Measurements from ENCODE around the gene TIAM2.
"Not testable (repeated sequence)": the region's sequence is repeated elsewhere in the genome, so short reads cannot be mapped to it uniquely, and the experiment has no call there.

Gene TIAM2

DNA sequence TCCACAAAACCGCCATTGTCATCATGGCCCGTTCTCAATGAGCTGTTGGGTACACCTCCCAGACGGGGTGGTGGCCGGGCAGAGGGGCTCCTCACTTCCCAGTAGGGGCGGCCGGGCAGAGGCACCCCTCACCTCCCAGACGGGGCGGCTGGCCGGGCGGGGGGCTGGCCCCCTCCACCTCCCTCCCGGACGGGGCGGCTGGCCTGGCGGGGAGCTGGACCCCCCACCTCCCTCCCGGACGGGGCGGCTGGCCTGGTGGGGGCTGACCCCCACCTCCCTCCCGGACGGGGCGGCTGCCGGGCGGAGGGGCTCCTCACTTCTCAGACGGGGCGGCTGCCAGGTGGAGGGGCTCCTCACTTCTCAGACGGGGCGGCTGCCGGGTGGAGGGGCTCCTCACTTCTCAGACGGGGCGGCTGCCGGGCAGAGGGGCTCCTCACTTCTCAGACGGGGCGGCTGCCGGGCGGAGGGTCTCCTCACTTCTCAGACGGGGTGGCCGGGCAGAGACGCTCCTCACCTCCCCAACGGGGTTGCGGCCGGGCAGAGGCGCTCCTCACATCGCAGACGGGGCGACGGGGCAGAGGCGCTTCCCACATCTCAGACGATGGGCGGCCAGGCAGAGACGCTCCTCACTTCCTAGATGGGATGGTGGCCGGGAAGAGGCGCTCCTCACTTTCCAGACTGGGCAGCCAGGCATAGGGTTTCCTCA is 28.9 kb upstream of the TIAM2 start:
- not testable (repeated sequence) for H3K9me3 ChIP-seq (ENCODE audit: control insufficient read depth, insufficient read depth, low read length); H3K27me3 ChIP-seq (ENCODE audit: control insufficient read depth, insufficient read depth, low read length); H3K36me3 ChIP-seq (ENCODE audit: control insufficient read depth, insufficient read depth, low read length); H3K9ac ChIP-seq (ENCODE audit: low read depth, low read length); H3K4me3 ChIP-seq (ENCODE audit: low read depth, low read length); H3K4me1 ChIP-seq (ENCODE audit: control insufficient read depth, insufficient read depth, low read length); H3K27ac ChIP-seq (ENCODE audit: low read depth, low read length)

DNA sequence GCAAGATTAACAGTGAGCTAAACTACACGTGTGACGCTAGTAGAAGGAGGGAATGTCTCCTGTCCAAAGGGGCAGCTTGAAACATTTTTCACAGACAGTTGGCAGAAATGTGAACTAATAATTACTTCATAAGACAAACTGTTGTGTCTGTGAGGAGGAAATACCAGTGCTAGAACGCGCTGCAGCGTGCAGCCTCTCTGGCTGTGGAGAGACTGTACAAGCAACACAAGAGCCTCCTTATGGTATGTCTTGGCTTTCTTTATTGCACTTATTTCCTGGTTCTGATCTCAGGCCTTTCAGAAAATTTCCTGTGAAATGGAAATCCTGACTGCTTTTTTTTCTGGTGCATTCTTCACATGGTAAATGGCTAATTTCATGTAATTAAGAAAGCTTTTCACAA is 25.3 kb upstream of the TIAM2 start:
- Histone ChIP-seq H3K27ac (ENCODE audit: low read depth, low read length) (no peak overlapping the region), H3K4me3 (ENCODE audit: low read depth, low read length) (no peak overlapping the region), H3K36me3 (ENCODE audit: control insufficient read depth, insufficient read depth, low read length) (no peaks in the 10 kb centered on the region), H3K9ac (ENCODE audit: low read depth, low read length) (no peak overlapping the region), H3K27me3 (ENCODE audit: control insufficient read depth, insufficient read depth, low read length) (no peaks in the 10 kb centered on the region), H3K9me3 (ENCODE audit: control insufficient read depth, insufficient read depth, low read length) (no peaks in the 10 kb centered on the region), H3K4me1 (ENCODE audit: control insufficient read depth, insufficient read depth, low read length) (no peaks in the 10 kb centered on the region)

DNA sequence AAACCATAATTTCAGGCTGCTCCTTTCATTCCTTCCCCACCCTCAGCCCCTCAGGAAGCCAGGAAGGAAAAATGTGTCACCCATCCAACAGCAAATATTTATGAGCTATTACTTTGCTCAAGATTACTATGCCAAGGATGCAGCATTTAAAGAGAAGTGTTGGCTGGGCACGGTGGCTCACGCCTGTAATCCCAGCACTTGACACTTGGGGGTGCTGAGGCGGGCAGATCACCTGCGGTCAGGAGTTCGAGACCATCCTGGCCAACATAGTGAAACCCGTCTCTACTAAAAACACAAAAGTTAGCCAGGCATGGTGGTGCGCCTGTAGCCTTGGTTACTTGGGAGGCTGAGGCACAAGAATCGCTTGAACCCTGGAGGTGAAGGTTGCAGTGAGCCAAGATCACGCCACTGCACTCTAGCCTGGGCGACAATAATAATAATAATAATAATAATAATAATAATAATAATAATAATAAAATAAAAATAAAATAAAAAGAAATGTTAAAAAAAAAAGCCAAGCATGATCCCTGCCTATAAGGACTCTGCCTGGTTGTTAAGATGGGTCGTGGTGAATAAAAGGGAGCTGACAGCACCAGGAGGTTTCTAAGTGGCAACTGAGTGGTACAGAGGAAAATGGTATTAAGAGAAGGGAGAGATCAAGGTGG is 20.5 kb upstream of the TIAM2 start:
- H3K9me3 ChIP-seq (ENCODE audit: control insufficient read depth, insufficient read depth, low read length), result 0 out of 2 replicates have a peak, but pooled peaks cover 2% of the 10 kb centered on the region
- H3K27ac ChIP-seq (ENCODE audit: low read depth, low read length), result no peak overlapping the region
- no peaks in the 10 kb centered on the region for H3K27me3 ChIP-seq (ENCODE audit: control insufficient read depth, insufficient read depth, low read length)
- H3K9ac ChIP-seq (ENCODE audit: low read depth, low read length), result no peak overlapping the region
- H3K4me3 ChIP-seq (ENCODE audit: low read depth, low read length), result no peak overlapping the region
- H3K36me3 ChIP-seq (ENCODE audit: control insufficient read depth, insufficient read depth, low read length), result no peaks in the 10 kb centered on the region
- H3K4me1 ChIP-seq (ENCODE audit: control insufficient read depth, insufficient read depth, low read length), result no peaks in the 10 kb centered on the region

DNA sequence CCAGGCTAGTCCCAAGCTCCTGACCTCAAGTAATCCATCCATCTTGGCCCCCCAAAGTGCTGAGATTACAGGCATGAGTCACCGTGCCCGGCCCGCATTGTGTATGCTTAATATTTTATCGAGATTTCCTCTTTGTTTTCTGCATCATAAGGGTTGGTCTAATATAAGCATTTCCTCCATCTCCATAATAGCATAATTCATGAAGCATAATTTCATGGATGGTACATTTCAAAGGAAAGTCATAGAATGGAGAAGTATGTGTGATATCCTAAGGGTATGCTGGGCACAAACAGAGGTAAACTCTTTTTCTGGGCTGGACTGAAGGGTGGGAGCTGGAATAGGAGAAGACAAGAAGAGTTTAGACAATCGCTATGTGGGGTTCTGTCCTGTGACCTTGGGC is 17.5 kb upstream of the TIAM2 start:
- no peak overlapping the region for H3K9ac ChIP-seq (ENCODE audit: low read depth, low read length)
- no peaks in the 10 kb centered on the region for H3K4me1 ChIP-seq (ENCODE audit: control insufficient read depth, insufficient read depth, low read length)
- no peaks in the 10 kb centered on the region for H3K27me3 ChIP-seq (ENCODE audit: control insufficient read depth, insufficient read depth, low read length)
- H3K27ac ChIP-seq (ENCODE audit: low read depth, low read length), result no peak overlapping the region
- no peak overlapping the region for H3K4me3 ChIP-seq (ENCODE audit: low read depth, low read length)
- 0 out of 2 replicates have a peak, but pooled peaks cover 2% of the 10 kb centered on the region for H3K9me3 ChIP-seq (ENCODE audit: control insufficient read depth, insufficient read depth, low read length)
- H3K36me3 ChIP-seq (ENCODE audit: control insufficient read depth, insufficient read depth, low read length), result no peaks in the 10 kb centered on the region

DNA sequence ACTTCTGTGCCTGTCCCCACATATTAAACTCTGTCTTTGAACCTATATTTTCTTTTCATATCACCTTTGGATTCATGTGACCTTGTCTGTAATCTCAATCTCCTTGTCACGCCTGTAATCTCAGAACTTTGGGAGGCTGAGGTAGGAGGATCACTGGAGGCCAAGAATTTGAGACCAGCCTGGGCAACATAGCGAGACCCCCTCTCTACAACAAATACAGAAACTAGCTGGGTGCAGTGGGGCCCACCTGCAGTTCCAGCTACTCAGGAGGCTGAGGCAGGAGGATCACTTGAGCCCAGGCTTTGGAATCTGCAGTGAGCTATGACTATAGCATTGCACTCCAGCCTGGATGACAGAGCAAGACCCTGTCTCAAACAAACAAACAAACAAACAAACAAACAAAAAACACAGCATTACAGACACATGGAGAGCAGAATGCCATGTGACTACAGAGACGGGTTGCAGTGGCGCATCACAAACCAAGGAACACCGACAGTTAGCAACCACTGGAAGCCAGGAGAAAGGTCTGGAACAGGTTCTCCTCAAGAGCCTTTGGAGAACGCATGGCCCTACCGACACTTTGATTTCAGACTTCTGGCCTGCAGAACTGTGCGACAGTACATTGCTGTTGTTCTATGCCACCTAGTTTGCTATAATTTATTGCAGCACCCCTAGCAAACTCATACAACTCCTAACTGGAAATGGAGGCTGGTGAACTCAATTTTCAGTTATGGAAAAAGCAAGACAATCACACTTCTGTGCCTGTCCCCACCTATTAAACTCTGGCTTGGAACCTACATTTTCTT is 14.6 kb upstream of the TIAM2 start:
- Histone ChIP-seq H3K36me3 (ENCODE audit: control insufficient read depth, insufficient read depth, low read length) (no peaks in the 10 kb centered on the region), H3K4me1 (ENCODE audit: control insufficient read depth, insufficient read depth, low read length) (no peaks in the 10 kb centered on the region), H3K4me3 (ENCODE audit: low read depth, low read length) (no peak overlapping the region), H3K9me3 (ENCODE audit: control insufficient read depth, insufficient read depth, low read length) (0 out of 2 replicates have a peak, but pooled peaks cover 2% of the 10 kb centered on the region), H3K27me3 (ENCODE audit: control insufficient read depth, insufficient read depth, low read length) (no peaks in the 10 kb centered on the region), H3K27ac (ENCODE audit: low read depth, low read length) (no peak overlapping the region), H3K9ac (ENCODE audit: low read depth, low read length) (no peak overlapping the region)

DNA sequence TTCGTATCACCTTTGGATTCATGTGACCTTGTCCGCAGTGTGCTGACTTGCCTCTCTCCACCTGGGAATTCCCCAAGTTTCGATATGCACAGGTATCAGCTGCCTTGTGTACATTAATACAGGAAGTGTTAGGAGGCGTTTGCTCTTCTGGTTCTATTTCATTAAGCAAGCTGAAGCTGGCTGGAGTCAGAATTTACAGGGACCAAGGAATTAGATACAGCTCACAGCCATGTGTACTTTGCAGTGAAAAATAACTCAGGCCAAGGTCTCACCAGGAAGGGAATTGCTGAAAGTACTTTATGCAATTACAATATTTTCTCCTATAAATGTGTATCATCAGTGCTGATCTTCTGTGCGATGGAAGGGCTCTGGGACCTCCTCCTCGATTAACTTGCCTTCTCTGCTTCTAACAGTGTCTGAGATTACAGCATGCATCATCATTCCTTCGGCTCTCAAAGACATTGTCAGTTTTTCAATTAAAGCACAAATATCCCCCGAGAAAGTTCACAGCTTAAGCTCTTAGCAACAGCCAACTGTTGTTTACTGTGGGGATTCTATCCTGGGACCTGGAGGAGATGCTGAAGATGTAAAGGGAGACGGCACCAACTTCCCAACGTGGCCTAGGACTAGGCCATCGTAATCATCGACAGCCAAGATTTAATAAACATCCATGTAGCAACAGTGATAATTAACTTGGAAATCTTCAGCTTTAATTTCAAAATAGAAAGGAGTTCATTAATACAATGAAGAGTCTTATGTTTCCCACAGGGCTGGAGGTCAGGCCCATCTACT is 13.8 kb upstream of the TIAM2 start:
- H3K27ac ChIP-seq (ENCODE audit: low read depth, low read length), result no peak overlapping the region
- no peak overlapping the region for H3K9ac ChIP-seq (ENCODE audit: low read depth, low read length)
- H3K4me1 ChIP-seq (ENCODE audit: control insufficient read depth, insufficient read depth, low read length), result no peaks in the 10 kb centered on the region
- no peaks in the 10 kb centered on the region for H3K27me3 ChIP-seq (ENCODE audit: control insufficient read depth, insufficient read depth, low read length)
- H3K9me3 ChIP-seq (ENCODE audit: control insufficient read depth, insufficient read depth, low read length), result 0 out of 2 replicates have a peak, but pooled peaks cover 2% of the 10 kb centered on the region
- H3K4me3 ChIP-seq (ENCODE audit: low read depth, low read length), result no peak overlapping the region
- H3K36me3 ChIP-seq (ENCODE audit: control insufficient read depth, insufficient read depth, low read length), result no peaks in the 10 kb centered on the region

DNA sequence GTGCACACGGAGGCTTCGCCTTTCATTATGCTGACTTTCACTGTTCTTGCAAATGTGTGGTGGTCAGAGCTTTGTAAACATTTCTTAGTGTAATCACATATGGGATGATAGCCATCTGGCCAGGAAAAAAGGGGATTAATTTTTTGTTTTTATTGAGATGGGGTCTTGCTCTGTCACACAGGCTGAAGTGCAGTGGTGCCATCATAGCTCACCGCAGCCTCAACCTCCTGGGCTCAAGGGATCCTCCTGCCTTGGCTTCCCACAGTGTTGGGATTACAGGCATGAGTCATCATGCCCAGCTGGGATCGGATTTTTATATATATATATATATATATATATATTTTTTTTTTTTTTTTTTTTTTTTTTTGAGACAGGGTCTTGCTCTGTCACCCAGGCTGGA is 11.0 kb upstream of the TIAM2 start:
- Histone ChIP-seq H3K9ac (ENCODE audit: low read depth, low read length) (no peak overlapping the region), H3K4me1 (ENCODE audit: control insufficient read depth, insufficient read depth, low read length) (0 out of 2 replicates have a peak, but pooled peaks cover under 1% of the 10 kb centered on the region), H3K4me3 (ENCODE audit: low read depth, low read length) (no peak overlapping the region), H3K27ac (ENCODE audit: low read depth, low read length) (no peak overlapping the region), H3K27me3 (ENCODE audit: control insufficient read depth, insufficient read depth, low read length) (no peaks in the 10 kb centered on the region), H3K36me3 (ENCODE audit: control insufficient read depth, insufficient read depth, low read length) (no peaks in the 10 kb centered on the region), H3K9me3 (ENCODE audit: control insufficient read depth, insufficient read depth, low read length) (no peaks in the 10 kb centered on the region)

DNA sequence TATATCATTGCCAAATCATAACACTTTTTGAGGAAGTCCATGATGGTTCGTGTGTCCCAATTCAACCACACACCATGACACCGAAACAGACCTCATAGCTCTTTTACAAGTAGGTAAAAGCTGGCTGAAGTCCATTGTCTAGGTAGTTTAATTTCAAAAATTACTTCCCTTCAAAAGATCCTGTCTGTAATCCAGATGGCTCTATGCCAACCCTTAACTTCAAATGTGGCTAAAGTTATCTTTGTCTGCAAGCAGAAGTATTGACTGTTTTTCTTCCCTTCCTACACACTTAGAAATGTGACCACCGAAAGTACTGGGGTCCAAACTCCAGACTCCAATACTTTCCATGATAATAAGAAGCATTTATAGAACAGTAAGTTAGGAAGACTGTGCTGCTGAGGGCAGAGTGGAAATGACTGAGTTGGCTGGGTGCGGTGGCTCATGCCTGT is 8.3 kb upstream of the TIAM2 start:
- Histone ChIP-seq H3K4me1 (ENCODE audit: control insufficient read depth, insufficient read depth, low read length) (0 out of 2 replicates have a peak, but pooled peaks cover 2% of the 10 kb centered on the region), H3K27me3 (ENCODE audit: control insufficient read depth, insufficient read depth, low read length) (no peaks in the 10 kb centered on the region), H3K36me3 (ENCODE audit: control insufficient read depth, insufficient read depth, low read length) (no peaks in the 10 kb centered on the region), H3K4me3 (ENCODE audit: low read depth, low read length) (no peak overlapping the region), H3K9me3 (ENCODE audit: control insufficient read depth, insufficient read depth, low read length) (no peaks in the 10 kb centered on the region), H3K9ac (ENCODE audit: low read depth, low read length) (no peak overlapping the region), H3K27ac (ENCODE audit: low read depth, low read length) (no peak overlapping the region)

DNA sequence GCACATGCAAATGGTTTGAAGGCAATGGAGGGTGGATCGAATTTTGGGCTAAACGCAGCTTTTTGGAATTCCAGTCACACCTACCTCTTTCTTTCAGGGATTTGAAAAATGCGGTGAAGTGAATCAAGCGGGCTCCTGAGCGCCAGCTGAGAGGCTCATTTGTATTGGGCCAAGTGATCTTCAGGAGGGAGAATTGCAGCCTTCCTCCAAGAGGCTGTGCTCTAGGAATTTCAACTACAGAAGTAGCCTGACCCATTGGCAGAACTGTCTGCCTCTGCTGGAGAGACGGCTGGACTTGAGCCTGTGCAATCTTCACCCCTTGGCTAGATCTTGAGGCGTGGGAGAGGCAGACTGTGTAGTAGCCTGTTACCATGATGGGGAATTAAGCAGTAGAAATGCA is 5.7 kb upstream of the TIAM2 start:
- Histone ChIP-seq H3K4me3 (ENCODE audit: low read depth, low read length) (no peak overlapping the region), H3K9ac (ENCODE audit: low read depth, low read length) (no peak overlapping the region), H3K4me1 (ENCODE audit: control insufficient read depth, insufficient read depth, low read length) (0 out of 2 replicates have a peak, but pooled peaks cover 2% of the 10 kb centered on the region), H3K27ac (ENCODE audit: low read depth, low read length) (no peak overlapping the region), H3K27me3 (ENCODE audit: control insufficient read depth, insufficient read depth, low read length) (no peaks in the 10 kb centered on the region), H3K9me3 (ENCODE audit: control insufficient read depth, insufficient read depth, low read length) (no peaks in the 10 kb centered on the region), H3K36me3 (ENCODE audit: control insufficient read depth, insufficient read depth, low read length) (no peaks in the 10 kb centered on the region)

DNA sequence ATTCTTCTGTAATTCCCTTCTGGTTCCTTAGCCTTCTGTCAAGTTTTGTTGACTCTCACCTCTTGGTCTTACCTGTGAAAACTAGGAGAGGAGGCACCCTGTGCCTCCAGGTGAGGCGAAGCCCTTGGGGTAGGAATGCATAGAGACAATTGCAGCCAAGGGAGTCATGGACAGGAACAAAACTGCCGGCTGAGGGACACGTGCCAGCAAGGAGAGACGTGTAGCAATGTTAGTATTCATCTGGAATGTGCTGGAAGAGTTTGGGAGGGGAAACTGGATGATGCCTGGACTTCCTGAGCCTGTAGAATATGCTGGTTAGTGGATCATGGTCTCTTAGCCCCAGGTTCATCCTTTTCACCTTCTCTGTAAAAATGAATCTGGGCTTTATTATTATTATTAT is 3.9 kb upstream of the TIAM2 start:
- H3K9me3 ChIP-seq (ENCODE audit: control insufficient read depth, insufficient read depth, low read length), result no peaks in the 10 kb centered on the region
- no peaks in the 10 kb centered on the region for H3K36me3 ChIP-seq (ENCODE audit: control insufficient read depth, insufficient read depth, low read length)
- H3K9ac ChIP-seq (ENCODE audit: low read depth, low read length), result no peak overlapping the region
- H3K4me3 ChIP-seq (ENCODE audit: low read depth, low read length), result no peak overlapping the region
- peaks cover 5% of the 10 kb centered on the region for H3K27me3 ChIP-seq (ENCODE audit: control insufficient read depth, insufficient read depth, low read length)
- 0 out of 2 replicates have a peak, but pooled peaks cover 2% of the 10 kb centered on the region for H3K4me1 ChIP-seq (ENCODE audit: control insufficient read depth, insufficient read depth, low read length)
- no peak overlapping the region for H3K27ac ChIP-seq (ENCODE audit: low read depth, low read length)

All from HUES48 (cell line).